B cell (primary cell): Measurements from ENCODE around the gene HIPK2. TPM values are rescaled to one million over a fixed set of nuclear protein-coding genes. Genes with fewer than 3 reads are reported as not detected.

Source experiments
- ATAC-seq: fragments of 200-7000 bp; cut with Tn5 transposase; one replicate; pipeline ENCODE4 v1.10.0; 2021; ENCODE audit warnings: low read depth, mild to moderate bottlenecking, moderate number of reproducible peaks, moderate library complexity
- CTCF ChIA-PET: fragments of 350-600 bp; sonication (Branson Sonifier 250); formaldehyde crosslinking; loops from one replicate; lab custom pipeline; 2021; ENCODE audit warnings: antibody characterized with exemption, inconsistent platforms; lab: Charles Lee
- POLR2A ChIA-PET: fragments of 350-600 bp; sonication (Branson Sonifier 250); formaldehyde crosslinking; loops from one replicate; lab custom pipeline; 2021; ENCODE audit warnings: antibody characterized with exemption; lab: Charles Lee
- DNase-seq: peaks from one replicate; pipeline ENCODE4 v3.0.0; 2013
- H2AFZ ChIP-seq: 2 replicates; pipeline ENCODE4 v1.6.1; 2012; ENCODE audit warnings: mild to moderate bottlenecking, low read depth, low read length; ENCODE audit not compliant: insufficient read depth, poor library complexity, severe bottlenecking
- H3K27ac ChIP-seq, 2 donors: 1 replicate in 1 of 2; 2 replicates in 1 of 2; pipeline ENCODE4 v1.5.1; 2012 to 2013; ENCODE audit warnings: low read length in 2 of 2, mild to moderate bottlenecking in 2 of 2, moderate library complexity in 1 of 2
- H3K27me3 ChIP-seq, 4 experiments: fragments of 200-600 bp in 1 of 4; sonication (generic) in 1 of 4; replicated peaks in 1 of 4; 1 replicate in 2 of 4; 2 replicates in 2 of 4; pipeline versions ENCODE4 v1.6.1 to v1.7.0; 2013 to 2016; ENCODE audit warnings: low read length in 3 of 4, mild to moderate bottlenecking in 2 of 4, mixed read lengths in 1 of 4, moderate library complexity in 1 of 4; ENCODE audit not compliant: insufficient read depth in 4 of 4, control insufficient read depth in 3 of 4; ENCODE audit errors: control extremely low read depth in 1 of 4
- H3K36me3 ChIP-seq, 2 experiments: replicated peaks in 1 of 2; 1 replicate in 1 of 2; 2 replicates in 1 of 2; pipeline versions ENCODE4 v1.6.1 to v1.7.1; 2013; ENCODE audit warnings: low read length in 1 of 2; ENCODE audit not compliant: insufficient read depth in 2 of 2, control insufficient read depth in 1 of 2; ENCODE audit errors: control extremely low read depth in 1 of 2, extremely low read depth in 1 of 2
- H3K4me1 ChIP-seq, 2 donors: fragments of 200-600 bp in 1 of 2; sonication (generic) in 1 of 2; 1 replicate in 1 of 2; 2 replicates in 1 of 2; pipeline versions ENCODE4 v1.5.1 to v1.6.1; 2013 to 2017; ENCODE audit warnings: low read length in 2 of 2; ENCODE audit not compliant: control insufficient read depth in 2 of 2, insufficient read depth in 2 of 2
- H3K4me2 ChIP-seq: replicated peaks from 2 replicates; pipeline ENCODE3; 2012; ENCODE audit warnings: mild to moderate bottlenecking, low read depth, low read length; ENCODE audit not compliant: poor library complexity, severe bottlenecking
- H3K4me3 ChIP-seq, 5 experiments: fragments of 200-600 bp in 1 of 5; sonication (generic) in 1 of 5; 1 replicate in 3 of 5; 2 replicates in 2 of 5; pipeline versions ENCODE4 v1.5.1 to v1.7.0; 2011 to 2016; ENCODE audit warnings: low read length in 4 of 5, mild to moderate bottlenecking in 4 of 5, low read depth in 2 of 5, control low read depth in 1 of 5, moderate library complexity in 1 of 5; ENCODE audit not compliant: insufficient read depth in 1 of 5; ENCODE audit errors: control extremely low read depth in 1 of 5, extremely low read depth in 1 of 5
- H3K79me2 ChIP-seq: fragments of 200-600 bp; sonication (generic); one replicate; pipeline ENCODE4 v1.6.0; 2016; ENCODE audit warnings: low read length; ENCODE audit not compliant: control insufficient read depth, insufficient read depth
- H3K9ac ChIP-seq: fragments of 200-600 bp; sonication (generic); 2 replicates; pipeline ENCODE4 v1.6.1; 2017; ENCODE audit warnings: mild to moderate bottlenecking, low read length, moderate library complexity
- H3K9me3 ChIP-seq, 3 donors: one replicate each; pipeline versions ENCODE4 v1.6.1 to v1.7.1; 2013; ENCODE audit warnings: low read length in 2 of 3; ENCODE audit not compliant: control insufficient read depth in 2 of 3, insufficient read depth in 1 of 3; ENCODE audit errors: control extremely low read depth in 1 of 3
- H4K20me1 ChIP-seq: 2 replicates; pipeline ENCODE4 v1.6.0; 2012; ENCODE audit warnings: mild to moderate bottlenecking, low read length; ENCODE audit not compliant: insufficient read depth, control insufficient read depth, poor library complexity, severe bottlenecking
- H3K27ac Mint-ChIP-seq: one replicate; pipeline ENCODE4 v1.8.0; 2021; ENCODE audit warnings: mixed read lengths
- H3K27me3 Mint-ChIP-seq: one replicate; pipeline ENCODE4 v1.8.0; 2021; ENCODE audit warnings: mixed read lengths
- H3K4me1 Mint-ChIP-seq: one replicate; pipeline ENCODE4 v1.8.0; 2021; ENCODE audit warnings: mixed read lengths
- H3K4me3 Mint-ChIP-seq: one replicate; pipeline ENCODE4 v1.8.0; 2021; ENCODE audit warnings: mixed read lengths
- H3K9me3 Mint-ChIP-seq: one replicate; pipeline ENCODE4 v1.8.0; 2022; ENCODE audit warnings: mixed read lengths; ENCODE audit not compliant: insufficient read depth
- CTCF ChIP-seq: fragments of 200-600 bp; IDR thresholded peaks from one replicate; pipeline ENCODE4 v1.8.0; 2022; ENCODE audit warnings: antibody characterized with exemption, mild to moderate bottlenecking
- EZH2 ChIP-seq: IDR thresholded peaks from 2 replicates; pipeline ENCODE4 v1.6.1; 2012; ENCODE audit warnings: borderline replicate concordance, low read depth, mild to moderate bottlenecking, moderate library complexity, low read length; ENCODE audit not compliant: insufficient read depth, poor library complexity, severe bottlenecking
- WGBS: methylation state at CpG from one replicate; pipeline ENCODE4 v1.1.5; 2013; ENCODE audit warnings: missing lambda C conversion rate; ENCODE audit not compliant: insufficient coverage; 5-methylcytosine and 5-hydroxymethylcytosine counted together
- intact Hi-C: fragments of 100-400 bp; cut with micrococcal nuclease; formaldehyde crosslinking; loops from one replicate; pipeline ENCODE4 v1.10.0; 2022
- polyA plus RNA-seq: library from polyadenylated mRNA; depleted of rRNA; stranded (reverse); fragments of >200 nt; gene quantifications from 2 replicates; pipeline ENCODE4 v1.2.3, GENCODE V29; 2012
- total RNA-seq, 2 donors: library from RNA; stranded (reverse); fragments of 120-200 nt in 1 of 2; gene quantifications; 1 replicate in 1 of 2; 2 replicates in 1 of 2; pipeline versions ENCODE4 v1.2.3 to v1.2.4, GENCODE V29; 2013 to 2022

HIPK2 gene
- total and polyA plus RNA-seq, 2 donors (not counting 1 experiment from before 2014, with no cell fraction given): 6.8 to 58.2 TPM

GRCh38 chr7:139682136-139683013 is 95.4 kb downstream of the HIPK2 start:
- WGBS: 86% methylated on average over 7 of the region's 9 CpGs
- ChIA-PET CTCF (no interaction called here), POLR2A (interaction anchor here (0.6 kb wide), 2 partner anchors 20 to 125 kb away, joined by 3 to 4 read pairs; no protein-coding TSS in a partner anchor)
- Histone ChIP-seq H3K9me3 (no peaks in the 10 kb centered on the region), H4K20me1 (no peaks in the 10 kb centered on the region), H3K4me3 (no peak overlapping the region), H3K27ac (no peak overlapping the region), H3K79me2 (peaks cover 3% of the 10 kb centered on the region), H3K4me1 (peaks cover 4 to 18% of the 10 kb centered on the region in 2 donors), H3K9ac (no peak overlapping the region), H3K27me3 (no peaks in the 10 kb centered on the region), H3K4me2 (peak overlapping the region; percentile 20), H2AFZ (no peak overlapping the region), H3K36me3 (peaks cover 0 to 2% of the 10 kb centered on the region in 2 experiments)
- TF ChIP-seq CTCF (no peak), EZH2 (no peak)
- peaks cover 32% of the 10 kb centered on the region for H3K4me1 Mint-ChIP-seq
- ATAC-seq (no peak), DNase-seq (no peak)
- H3K4me3 Mint-ChIP-seq: peak overlapping the region; percentile 10
- H3K27me3 Mint-ChIP-seq: no peaks in the 10 kb centered on the region
- peaks cover 5% of the 10 kb centered on the region for H3K9me3 Mint-ChIP-seq
- peak overlapping the region; percentile 71 for H3K27ac Mint-ChIP-seq
- intact Hi-C loops: no loop called here

GRCh38 chr7:139681812-139682135 is 96.0 kb downstream of the HIPK2 start:
- peaks cover 4 to 18% of the 10 kb centered on the region in 2 donors for H3K4me1 ChIP-seq
- H3K79me2 ChIP-seq: peaks cover 3% of the 10 kb centered on the region
- intact Hi-C loops: no loop called here
- Mint-ChIP-seq H3K27ac (peak overlapping the region; percentile 71), H3K9me3 (peaks cover 5% of the 10 kb centered on the region), H3K4me1 (peaks cover 32% of the 10 kb centered on the region), H3K4me3 (no peak overlapping the region), H3K27me3 (no peaks in the 10 kb centered on the region)
- POLR2A ChIA-PET: no interaction called here
- no peak overlapping the region for H2AFZ ChIP-seq
- no peak overlapping the region for H3K4me2 ChIP-seq
- WGBS: 93% methylated on average over 3 of the region's 4 CpGs
- H3K4me3 ChIP-seq: no peak overlapping the region
- DNase-seq: no peak
- H3K27ac ChIP-seq: no peak overlapping the region
- no peaks in the 10 kb centered on the region for H3K27me3 ChIP-seq
- no peak for TF ChIP-seq CTCF
- TF ChIP-seq EZH2: no peak
- CTCF ChIA-PET: no interaction called here
- H3K36me3 ChIP-seq: peaks cover 0 to 2% of the 10 kb centered on the region in 2 experiments
- no peaks in the 10 kb centered on the region for H3K9me3 ChIP-seq
- no peak for ATAC-seq
- H3K9ac ChIP-seq: no peak overlapping the region
- H4K20me1 ChIP-seq: no peaks in the 10 kb centered on the region
